T-helper 2 cell treated with Interferon-gamma antibody and Interleukin-4, amounts not matched to agents 5 μg/mL and 100 μg/mL, for 36 hours (primary cell): ENCODE data around the gene ADGRL3.
"Not testable (repeated sequence)": the region's sequence is repeated elsewhere in the genome, so short reads cannot be mapped to it uniquely, and the experiment has no call there.

Experiments used
- DNase-seq: peaks from one replicate; pipeline ENCODE4 v3.0.0; 2021; ENCODE audit warnings: low spot score
- H3K27ac Mint-ChIP-seq: one replicate; pipeline ENCODE4 v1.8.0; 2021; ENCODE audit warnings: mild to moderate bottlenecking, mixed read lengths
- H3K27me3 Mint-ChIP-seq: one replicate; pipeline ENCODE4 v1.8.0; 2021; ENCODE audit warnings: low read depth, mixed read lengths
- H3K36me3 Mint-ChIP-seq: one replicate; pipeline ENCODE4 v1.8.0; 2021; ENCODE audit warnings: low read depth, mixed read lengths
- H3K4me1 Mint-ChIP-seq: one replicate; pipeline ENCODE4 v1.8.0; 2021; ENCODE audit warnings: low read depth, mixed read lengths
- H3K4me3 Mint-ChIP-seq: one replicate; pipeline ENCODE4 v1.8.0; 2022; ENCODE audit warnings: mild to moderate bottlenecking, moderate library complexity, mixed read lengths
- H3K9me3 Mint-ChIP-seq: one replicate; pipeline ENCODE4 v1.8.0; 2021; ENCODE audit warnings: mixed read lengths

Gene ADGRL3

GRCh38 chr4:61723492-61723891 is 523.4 kb downstream of the ADGRL3 start:
- H3K9me3 Mint-ChIP-seq = peaks cover 23% of the 10 kb centered on the region
- no peaks in the 10 kb centered on the region for H3K36me3 Mint-ChIP-seq
- no peaks in the 10 kb centered on the region for H3K4me1 Mint-ChIP-seq
- H3K27ac Mint-ChIP-seq = no peak overlapping the region
- no peak overlapping the region for H3K4me3 Mint-ChIP-seq
- no peaks in the 10 kb centered on the region for H3K27me3 Mint-ChIP-seq
- no peak for DNase-seq

DNA sequence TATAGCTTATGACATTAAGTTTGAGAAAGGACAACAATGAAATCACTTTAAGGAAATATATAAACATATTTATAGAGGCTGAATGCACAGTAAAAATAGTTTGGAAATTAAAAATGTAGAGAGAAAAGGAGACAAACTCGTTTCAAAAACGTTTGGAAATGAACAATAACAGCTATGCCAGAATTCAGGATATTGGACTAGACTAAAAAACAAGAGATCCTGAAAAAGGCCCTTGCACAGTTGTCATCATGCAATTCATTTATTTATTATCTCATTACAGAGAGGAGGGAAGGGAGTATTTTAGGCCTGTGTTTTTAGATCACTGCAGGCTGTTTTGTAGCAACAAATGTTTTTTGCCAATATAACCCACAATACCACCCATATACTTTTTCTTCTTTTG is 527.2 kb downstream of the ADGRL3 start:
- Mint-ChIP-seq H3K4me3 (no peak overlapping the region), H3K27me3 (no peaks in the 10 kb centered on the region), H3K36me3 (no peaks in the 10 kb centered on the region)

GRCh38 chr4:61734409-61734808 is 534.3 kb downstream of the ADGRL3 start:
- no peak for DNase-seq
- Mint-ChIP-seq H3K36me3 (no peaks in the 10 kb centered on the region), H3K27me3 (no peaks in the 10 kb centered on the region), H3K27ac (no peak overlapping the region), H3K4me1 (no peaks in the 10 kb centered on the region), H3K4me3 (no peak overlapping the region), H3K9me3 (peaks cover 9% of the 10 kb centered on the region)

More for the DNA sequence above, 527.2 kb downstream of the ADGRL3 start:
- Mint-ChIP-seq H3K27ac (no peak overlapping the region), H3K9me3 (peaks cover 15% of the 10 kb centered on the region), H3K4me1 (no peaks in the 10 kb centered on the region)
- no peak for DNase-seq

DNA sequence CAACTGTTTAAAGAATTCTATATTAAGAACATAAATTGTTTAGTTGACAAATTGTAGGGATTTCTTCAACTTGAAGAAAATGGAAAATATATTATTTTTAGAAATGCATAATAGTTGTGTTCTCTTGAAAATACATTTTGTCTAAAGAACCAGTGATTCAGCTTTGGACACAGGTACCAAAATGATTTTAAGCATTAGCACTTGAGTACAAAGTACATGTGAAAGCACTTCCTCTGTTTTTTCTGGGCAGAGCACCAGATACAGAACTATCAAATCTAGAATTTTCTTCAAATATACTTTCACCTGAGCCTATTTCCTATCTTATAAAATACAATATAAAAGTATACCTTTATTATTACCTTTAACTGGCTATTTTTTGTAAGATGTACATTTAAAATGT is 539.8 kb downstream of the ADGRL3 start:
- H3K27me3 Mint-ChIP-seq = no peaks in the 10 kb centered on the region
- peaks cover 7% of the 10 kb centered on the region for H3K9me3 Mint-ChIP-seq
- H3K4me1 Mint-ChIP-seq = no peaks in the 10 kb centered on the region
- H3K27ac Mint-ChIP-seq = no peak overlapping the region
- no peak overlapping the region for H3K4me3 Mint-ChIP-seq
- H3K36me3 Mint-ChIP-seq = no peaks in the 10 kb centered on the region
- DNase-seq = no peak

DNA sequence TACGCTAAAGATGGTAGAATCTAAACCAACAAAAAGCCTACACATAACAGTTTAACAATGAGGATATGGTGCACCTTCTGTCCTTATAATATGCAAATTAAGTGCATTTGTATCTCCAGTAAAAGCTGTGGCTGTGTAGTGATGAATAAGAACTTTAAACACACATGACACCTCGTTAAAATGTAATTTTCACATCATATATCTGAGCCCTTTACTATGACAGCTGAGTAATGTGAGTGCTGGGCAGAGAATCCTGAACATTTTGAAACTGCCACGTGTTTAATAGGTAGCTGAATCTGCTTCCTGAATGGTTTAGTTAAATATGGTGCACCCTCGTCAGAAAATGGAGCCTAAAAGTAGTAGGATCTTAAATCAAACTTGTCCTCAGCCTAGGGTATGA is 540.8 kb downstream of the ADGRL3 start:
- H3K27me3 Mint-ChIP-seq = no peaks in the 10 kb centered on the region
- no peak overlapping the region for H3K27ac Mint-ChIP-seq
- DNase-seq = no peak
- no peaks in the 10 kb centered on the region for H3K4me1 Mint-ChIP-seq
- H3K36me3 Mint-ChIP-seq = no peaks in the 10 kb centered on the region
- peaks cover 7% of the 10 kb centered on the region for H3K9me3 Mint-ChIP-seq
- H3K4me3 Mint-ChIP-seq = no peak overlapping the region

DNA sequence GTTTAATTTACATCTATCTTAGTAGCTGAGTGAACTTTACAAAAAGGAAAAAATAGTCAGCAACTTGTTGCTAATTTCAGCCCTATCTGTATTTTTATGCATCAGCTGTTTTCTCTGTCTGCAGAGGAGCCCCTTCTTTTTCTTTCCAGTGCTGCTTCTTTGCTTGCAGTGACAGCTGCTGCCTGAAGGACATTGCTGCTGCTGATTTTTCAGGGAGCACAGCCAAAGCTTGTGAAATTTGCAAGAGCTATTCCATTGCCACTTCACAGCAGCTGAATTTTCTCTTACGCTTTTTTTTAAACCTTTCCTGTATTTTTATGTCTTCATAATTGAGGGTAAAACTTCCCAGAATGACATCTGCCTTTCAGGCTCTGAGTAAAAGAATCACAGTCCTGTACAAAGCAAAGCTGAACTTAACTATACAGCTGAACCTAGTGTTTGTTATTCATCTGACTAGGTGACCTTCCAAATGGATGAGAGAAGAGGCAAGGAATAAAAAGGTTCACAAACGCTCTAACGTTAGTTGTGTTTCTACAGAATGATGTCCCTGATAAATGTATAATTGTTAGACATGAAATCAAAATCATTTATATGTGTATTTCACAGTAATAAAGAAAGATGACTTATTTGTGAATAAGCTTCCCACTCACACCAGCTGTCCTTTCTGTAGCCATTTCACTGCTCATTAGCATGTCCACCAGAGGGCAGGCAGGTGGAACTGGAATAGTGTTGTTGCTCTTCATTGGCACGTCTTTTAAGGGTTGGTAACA is 541.4 kb downstream of the ADGRL3 start:
- Mint-ChIP-seq H3K27me3 (no peaks in the 10 kb centered on the region), H3K4me1 (no peaks in the 10 kb centered on the region), H3K27ac (no peak overlapping the region), H3K36me3 (no peaks in the 10 kb centered on the region), H3K9me3 (peaks cover 13% of the 10 kb centered on the region), H3K4me3 (no peak overlapping the region)
- DNase-seq = no peak

- no peaks in the 10 kb centered on the region for H3K36me3 Mint-ChIP-seq
- peaks cover 21% of the 10 kb centered on the region for H3K9me3 Mint-ChIP-seq
- DNase-seq = no peak
- H3K27ac Mint-ChIP-seq = no peak overlapping the region
- no peak overlapping the region for H3K4me3 Mint-ChIP-seq
- H3K27me3 Mint-ChIP-seq = no peaks in the 10 kb centered on the region
- no peaks in the 10 kb centered on the region for H3K4me1 Mint-ChIP-seq
Measured at GRCh38 chr4:61750810-61751209, 550.7 kb downstream of the ADGRL3 start.

GRCh38 chr4:61752617-61753016 is 552.5 kb downstream of the ADGRL3 start:
- Mint-ChIP-seq H3K4me1 (no peaks in the 10 kb centered on the region), H3K27ac (no peak overlapping the region)

DNA sequence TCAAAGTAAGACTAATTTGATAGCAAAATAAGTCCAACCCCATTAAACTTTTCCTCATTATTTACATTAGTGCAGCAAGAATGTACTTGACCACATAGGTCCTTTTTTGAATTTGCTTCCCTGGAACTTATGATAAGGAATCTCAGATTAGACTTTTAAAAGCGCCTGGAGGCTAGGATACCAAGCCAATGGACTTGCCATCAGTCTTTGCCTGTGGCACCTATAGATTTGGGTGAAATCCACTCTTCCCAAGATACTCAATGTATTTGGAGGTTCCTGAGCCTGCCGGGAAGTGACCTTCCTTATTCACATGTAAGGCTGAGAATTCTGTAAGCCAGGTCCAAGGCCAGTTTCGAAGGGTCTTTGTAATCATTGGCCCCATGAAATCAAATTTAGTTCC is 553.6 kb downstream of the ADGRL3 start:
- Mint-ChIP-seq H3K4me1 (no peaks in the 10 kb centered on the region), H3K9me3 (peaks cover 25% of the 10 kb centered on the region), H3K27ac (no peak overlapping the region), H3K27me3 (no peaks in the 10 kb centered on the region), H3K4me3 (no peak overlapping the region), H3K36me3 (no peaks in the 10 kb centered on the region)
- no peak for DNase-seq

More at GRCh38 chr4:61752617-61753016, 552.5 kb downstream of the ADGRL3 start:
- Mint-ChIP-seq H3K9me3 (peaks cover 19% of the 10 kb centered on the region), H3K36me3 (no peaks in the 10 kb centered on the region), H3K4me3 (no peak overlapping the region), H3K27me3 (no peaks in the 10 kb centered on the region)
- no peak for DNase-seq

GRCh38 chr4:61756937-61757336 is 556.8 kb downstream of the ADGRL3 start:
- H3K36me3 Mint-ChIP-seq, H3K4me3 Mint-ChIP-seq, H3K27me3 Mint-ChIP-seq, H3K4me1 Mint-ChIP-seq, H3K27ac Mint-ChIP-seq, DNase-seq: not testable (repeated sequence)
- peaks cover 31% of the 10 kb centered on the region for H3K9me3 Mint-ChIP-seq

GRCh38 chr4:61757983-61758382 is 557.9 kb downstream of the ADGRL3 start:
- H3K9me3 Mint-ChIP-seq = peaks cover 31% of the 10 kb centered on the region
- H3K36me3 Mint-ChIP-seq, DNase-seq, H3K4me3 Mint-ChIP-seq, H3K4me1 Mint-ChIP-seq, H3K27ac Mint-ChIP-seq, H3K27me3 Mint-ChIP-seq: not testable (repeated sequence)

DNA sequence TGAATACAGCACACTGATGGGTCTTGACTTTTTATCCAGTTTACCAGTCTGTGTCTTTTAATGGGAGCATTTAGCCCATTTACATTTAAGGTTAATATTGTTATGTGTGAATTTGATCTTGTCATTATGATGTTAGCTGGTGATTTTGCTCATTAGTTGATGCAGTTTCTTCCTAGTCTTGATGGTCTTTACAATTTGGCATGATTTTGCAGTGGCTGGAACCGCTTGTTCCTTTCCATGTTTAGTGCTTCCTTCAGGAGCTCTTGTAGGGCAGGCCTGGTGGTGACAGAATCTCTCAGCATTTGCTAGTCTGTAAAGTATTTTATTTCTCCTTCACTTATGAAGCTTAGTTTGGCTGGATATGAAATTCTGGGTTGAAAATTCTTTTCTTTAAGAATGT is 558.5 kb downstream of the ADGRL3 start:
- not testable (repeated sequence) for H3K27ac Mint-ChIP-seq, H3K36me3 Mint-ChIP-seq, DNase-seq, H3K27me3 Mint-ChIP-seq, H3K4me3 Mint-ChIP-seq, H3K4me1 Mint-ChIP-seq
- peaks cover 31% of the 10 kb centered on the region for H3K9me3 Mint-ChIP-seq

DNA sequence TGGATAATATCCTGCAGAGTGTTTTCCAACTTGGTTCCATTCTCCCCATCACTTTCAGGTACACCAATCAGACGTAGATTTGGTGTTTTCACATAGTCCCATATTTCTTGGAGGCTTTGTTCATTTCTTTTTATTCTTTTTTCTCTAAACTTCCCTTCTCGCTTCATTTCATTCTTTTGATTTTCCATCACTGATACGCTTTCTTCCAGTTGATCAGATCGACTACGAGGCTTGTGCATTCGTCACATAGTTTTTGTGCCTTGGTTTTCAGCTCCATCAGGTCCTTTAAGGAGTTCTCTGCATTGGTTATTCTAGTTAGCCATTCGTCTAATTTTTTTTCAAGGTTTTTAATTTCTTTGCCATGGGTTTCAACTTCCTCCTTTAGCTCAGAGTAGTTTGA is 559.1 kb downstream of the ADGRL3 start:
- not testable (repeated sequence) for H3K4me3 Mint-ChIP-seq, H3K4me1 Mint-ChIP-seq, H3K36me3 Mint-ChIP-seq, H3K27me3 Mint-ChIP-seq, DNase-seq, H3K27ac Mint-ChIP-seq
- peaks cover 34% of the 10 kb centered on the region for H3K9me3 Mint-ChIP-seq

DNA sequence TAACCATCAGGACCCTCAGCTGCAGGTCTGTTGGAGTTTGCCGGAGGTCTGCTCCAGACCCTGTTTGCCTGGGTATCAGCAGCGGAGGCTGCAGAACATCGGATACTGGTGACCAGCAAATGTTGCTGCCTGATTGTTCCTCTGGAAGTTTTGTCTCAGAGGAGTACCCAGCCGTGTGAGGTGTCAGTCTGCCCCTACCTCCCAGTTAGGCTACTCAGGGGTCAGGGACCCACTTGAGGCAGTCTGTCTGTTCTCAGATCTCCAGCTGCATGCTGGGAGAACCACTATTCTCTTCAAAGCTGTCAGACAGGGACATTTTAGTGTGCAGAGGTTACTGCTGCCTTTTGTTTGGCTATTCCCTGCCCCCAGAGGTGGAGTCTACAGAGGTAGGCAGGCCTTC is 559.8 kb downstream of the ADGRL3 start:
- not testable (repeated sequence) for H3K4me1 Mint-ChIP-seq, H3K36me3 Mint-ChIP-seq, DNase-seq, H3K4me3 Mint-ChIP-seq, H3K27me3 Mint-ChIP-seq, H3K27ac Mint-ChIP-seq
- H3K9me3 Mint-ChIP-seq = peaks cover 34% of the 10 kb centered on the region

- no peaks in the 10 kb centered on the region for H3K27me3 Mint-ChIP-seq
- no peak for DNase-seq
- no peak overlapping the region for H3K4me3 Mint-ChIP-seq
- peaks cover 39% of the 10 kb centered on the region for H3K9me3 Mint-ChIP-seq
- H3K27ac Mint-ChIP-seq = no peak overlapping the region
- no peaks in the 10 kb centered on the region for H3K36me3 Mint-ChIP-seq
- H3K4me1 Mint-ChIP-seq = no peaks in the 10 kb centered on the region
Measured at GRCh38 chr4:61760820-61761219, 560.7 kb downstream of the ADGRL3 start.
